GM12878 (cell line): ENCODE results near the gene TBL3. TPM values are rescaled to one million over a fixed set of nuclear protein-coding genes. Genes with fewer than 3 reads are reported as not detected.

Experiments
- ATAC-seq: fragments of 200-7000 bp; cut with Tn5 transposase; 3 replicates; pipeline ENCODE4 v1.9.1; 2020; ENCODE audit warnings: mild to moderate bottlenecking, moderate library complexity
- BruUV-seq: library from RNA; stranded (reverse); fragments of 400-500 nt; replicated peaks from 2 replicates; lab custom pipeline; 2021; lab: Mats Ljungman, UMichigan
- CTCF ChIA-PET: fragments of 300-600 bp; sonication (Branson Sonifier 250); formaldehyde crosslinking; extraction: SDS; loops from one replicate; lab custom pipeline; 2021; ENCODE audit warnings: inconsistent platforms; lab: Yijun Ruan, JAX
- POLR2A ChIA-PET: fragments of 350-600 bp; formaldehyde crosslinking; extraction: SDS; loops from one replicate; lab custom pipeline; 2021; ENCODE audit warnings: inconsistent platforms; lab: Charles Lee
- RAD21 ChIA-PET: fragments of 300-600 bp; sonication (Branson Sonifier 250); formaldehyde crosslinking; loops from one replicate; lab custom pipeline; 2023; ENCODE audit warnings: antibody characterized with exemption; ENCODE audit not compliant: unreplicated experiment; lab: Charles Lee
- SMC1A ChIA-PET: fragments of 300-600 bp; sonication (Branson Sonifier 250); formaldehyde crosslinking; loops from one replicate; lab custom pipeline; 2023; ENCODE audit not compliant: unreplicated experiment, uncharacterized antibody; lab: Charles Lee
- DNase-seq: peaks from one replicate; pipeline ENCODE4 v3.0.0-alpha.2; 2011; ENCODE audit warnings: low read depth, low spot score
- FAIRE-seq: peaks from 3 replicates; lab custom pipeline; 2011; peaks lifted over from hg19 to GRCh38; lab: Jason Lieb, UNC
- H2AFZ ChIP-seq: 2 replicates; pipeline ENCODE4 v1.6.0; 2011; ENCODE audit warnings: low read depth, low read length, control low read depth; ENCODE audit not compliant: control insufficient read depth
- H3K27ac ChIP-seq: 2 replicates; pipeline ENCODE4 v1.5.1; 2011; ENCODE audit warnings: control low read depth; ENCODE audit not compliant: control insufficient read depth, insufficient read depth
- H3K27me3 ChIP-seq, 2 experiments: replicated peaks in 1 of 2; 2 replicates each; pipeline versions ENCODE4 v1.6.0 to v1.6.1; 2011; ENCODE audit warnings: low read length in 1 of 2; ENCODE audit not compliant: control insufficient read depth in 2 of 2, insufficient read depth in 2 of 2
- H3K36me3 ChIP-seq, 2 experiments: 2 replicates each; pipeline ENCODE4 v1.5.1; 2011; ENCODE audit warnings: low read length in 1 of 2; ENCODE audit not compliant: control insufficient read depth in 2 of 2, insufficient read depth in 2 of 2
- H3K4me1 ChIP-seq: 2 replicates; pipeline ENCODE4 v1.6.1; 2011; ENCODE audit warnings: mild to moderate bottlenecking, low read length, moderate library complexity, mixed read lengths; ENCODE audit not compliant: control insufficient read depth, insufficient read depth
- H3K4me2 ChIP-seq: 2 replicates; pipeline ENCODE4 v1.6.0; 2011; ENCODE audit warnings: control low read depth; ENCODE audit not compliant: control insufficient read depth, insufficient read depth
- H3K4me3 ChIP-seq: fragments of 200-600 bp; sonication (generic); 2 replicates; pipeline ENCODE4 v1.5.1; 2016
- H3K79me2 ChIP-seq: 2 replicates; pipeline ENCODE4 v1.6.0; 2011; ENCODE audit warnings: low read length; ENCODE audit not compliant: control insufficient read depth, insufficient read depth
- H3K9ac ChIP-seq: 2 replicates; pipeline ENCODE4 v1.8.0; 2011; ENCODE audit warnings: low read length, control low read depth, mixed read lengths; ENCODE audit not compliant: control insufficient read depth, insufficient read depth
- H3K9me3 ChIP-seq: replicated peaks from 3 replicates; pipeline ENCODE4 v1.5.1; 2011; ENCODE audit warnings: mild to moderate bottlenecking, low read length; ENCODE audit not compliant: control insufficient read depth, insufficient read depth
- H4K20me1 ChIP-seq: 2 replicates; pipeline ENCODE4 v1.6.0; 2011; ENCODE audit not compliant: control insufficient read depth, insufficient read depth
- BHLHE40 ChIP-seq, 2 experiments: fragments of 450-650 bp in 1 of 2; IDR thresholded peaks; 2 replicates each; pipeline ENCODE4 v1.6.1; 2011 to 2017; ENCODE audit warnings: low read depth in 2 of 2, borderline replicate concordance in 1 of 2, improper control_type of control experiment in 1 of 2, low read length in 1 of 2, mild to moderate bottlenecking in 1 of 2
- CREB1 ChIP-seq: IDR thresholded peaks from 2 replicates; pipeline ENCODE4 v1.6.1; 2012; ENCODE audit warnings: low read depth, mild to moderate bottlenecking, inconsistent platforms
- ESRRA ChIP-seq: IDR thresholded peaks from 2 replicates; pipeline ENCODE4 v1.6.1; 2012; ENCODE audit warnings: mild to moderate bottlenecking, low read length, improper control_type of control experiment
- TCF3 ChIP-seq: IDR thresholded peaks from 2 replicates; pipeline ENCODE4 v1.6.1; 2012; ENCODE audit warnings: low read depth, mild to moderate bottlenecking, low read length, borderline replicate concordance; ENCODE audit not compliant: insufficient read depth
- WGBS: methylation state at CpG from one replicate; pipeline ENCODE4 v1.1.6; 2016; ENCODE audit warnings: low lambda C conversion rate; ENCODE audit not compliant: insufficient replicate concordance, insufficient coverage; ENCODE audit errors: missing lambda C conversion rate; 5-methylcytosine and 5-hydroxymethylcytosine counted together
- in situ Hi-C: fragments of 300-500 bp; cut with MboI; formaldehyde crosslinking; loops from 9 replicates; pipeline ENCODE4 v1.14.3; 2018; ENCODE audit warnings: mixed read lengths
- intact Hi-C: fragments of 100-400 bp; cut with micrococcal nuclease; formaldehyde crosslinking; loops from one replicate; pipeline ENCODE4 v1.14.2; 2022; ENCODE audit not compliant: unreplicated experiment
- polyA plus RNA-seq, 11 experiments: library from polyadenylated mRNA; depleted of rRNA in 4 of 11; unstranded in 6 of 11; stranded (reverse) in 5 of 11; fragments of >200 nt; fragmentation: Nextera tagmentation in 4 of 11; fragmentation: Illumina TruSeq in 1 of 11; extraction: Ambion mirVana in 4 of 11; extraction: Trizol in 1 of 11; gene quantifications; 1 replicate in 1 of 11; 2 replicates in 10 of 11; pipeline versions ENCODE4 v1.2.1 to v1.2.3, GENCODE V29; 2011 to 2016; ENCODE audit warnings: inconsistent platforms in 2 of 11, missing spikeins in 2 of 11, low read depth in 1 of 11
- total RNA-seq, 4 experiments: library from RNA; depleted of rRNA in 3 of 4; stranded (reverse); fragments of >200 nt in 3 of 4; fragmentation: Illumina TruSeq in 1 of 4; extraction: Trizol in 1 of 4; gene quantifications; 2 replicates each; pipeline versions ENCODE4 v1.2.1 to v1.2.3, GENCODE V29; 2013 to 2021
- TF ChIP-seq, protein P1 (sequence below): fragments of 450-650 bp; formaldehyde crosslinking; IDR thresholded peaks from 2 replicates; pipeline ENCODE4 v1.4.0; 2022; ENCODE audit warnings: mild to moderate bottlenecking, moderate library complexity

The TBL3 gene
- total and polyA plus RNA-seq, 10 of the 15 experiments (the other 5 are each of a cell fraction or from before 2014, with no cell fraction given) = 1.2 to 101 (median 34.2) TPM

DNA sequence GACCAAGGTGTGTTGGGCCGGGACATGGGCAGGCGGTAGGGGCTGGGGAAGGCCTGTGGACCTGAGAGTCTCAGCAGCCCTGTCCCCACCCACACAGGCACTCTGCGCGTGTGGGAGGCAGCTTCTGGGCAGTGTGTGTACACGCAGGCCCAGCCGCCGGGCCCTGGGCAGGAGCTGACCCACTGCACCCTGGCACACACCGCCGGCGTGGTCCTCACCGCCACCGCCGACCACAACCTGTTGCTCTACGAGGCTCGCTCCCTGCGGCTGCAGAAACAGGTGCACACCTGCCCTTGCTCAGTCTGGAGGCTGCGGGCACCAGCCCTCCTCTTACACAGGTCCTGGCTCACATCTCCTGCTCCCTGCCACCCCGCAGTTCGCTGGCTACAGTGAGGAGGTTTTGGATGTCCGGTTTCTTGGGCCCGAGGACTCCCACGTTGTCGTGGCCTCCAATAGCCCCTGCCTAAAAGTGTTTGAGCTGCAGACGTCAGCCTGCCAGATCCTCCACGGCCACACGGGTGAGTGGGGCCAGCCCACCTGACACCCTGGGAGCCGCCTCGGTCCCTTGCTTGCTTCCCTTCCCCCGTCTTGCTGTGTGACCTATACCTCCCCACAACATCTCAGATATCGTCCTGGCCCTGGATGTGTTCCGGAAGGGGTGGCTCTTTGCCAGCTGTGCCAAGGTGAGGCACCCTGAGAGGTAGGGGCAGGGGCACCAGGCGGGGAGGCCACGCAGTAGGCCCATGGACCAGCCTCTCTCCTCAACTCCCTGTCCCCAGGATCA, 3.8 kb downstream of the TBL3 start:
- H3K9ac ChIP-seq = no peak overlapping the region
- H3K27me3 ChIP-seq = 0 out of 4 replicates have a peak, but pooled peaks cover 0 to 2% of the 10 kb centered on the region in 2 experiments
- no TSS peak for BruUV-seq
- H4K20me1 ChIP-seq = no peaks in the 10 kb centered on the region
- H3K4me3 ChIP-seq = no peak overlapping the region
- in situ Hi-C loops (no loop called here), intact Hi-C loops (no loop called here)
- ATAC-seq (no peak), FAIRE-seq (no peak), DNase-seq (no peak)
- no peak overlapping the region for H3K4me2 ChIP-seq
- 96% methylated on average over 29 of the region's 33 CpGs for WGBS
- CTCF ChIA-PET = no interaction called here
- no peaks in the 10 kb centered on the region for H3K9me3 ChIP-seq
- TF ChIP-seq BHLHE40 (IDR thresholded peaks at IDR 0.05; ENCODE audit: borderline replicate concordance in 1 of 2, low read depth in 2 of 2, low read length in 1 of 2) = no peak
- TF ChIP-seq, protein P1, sequence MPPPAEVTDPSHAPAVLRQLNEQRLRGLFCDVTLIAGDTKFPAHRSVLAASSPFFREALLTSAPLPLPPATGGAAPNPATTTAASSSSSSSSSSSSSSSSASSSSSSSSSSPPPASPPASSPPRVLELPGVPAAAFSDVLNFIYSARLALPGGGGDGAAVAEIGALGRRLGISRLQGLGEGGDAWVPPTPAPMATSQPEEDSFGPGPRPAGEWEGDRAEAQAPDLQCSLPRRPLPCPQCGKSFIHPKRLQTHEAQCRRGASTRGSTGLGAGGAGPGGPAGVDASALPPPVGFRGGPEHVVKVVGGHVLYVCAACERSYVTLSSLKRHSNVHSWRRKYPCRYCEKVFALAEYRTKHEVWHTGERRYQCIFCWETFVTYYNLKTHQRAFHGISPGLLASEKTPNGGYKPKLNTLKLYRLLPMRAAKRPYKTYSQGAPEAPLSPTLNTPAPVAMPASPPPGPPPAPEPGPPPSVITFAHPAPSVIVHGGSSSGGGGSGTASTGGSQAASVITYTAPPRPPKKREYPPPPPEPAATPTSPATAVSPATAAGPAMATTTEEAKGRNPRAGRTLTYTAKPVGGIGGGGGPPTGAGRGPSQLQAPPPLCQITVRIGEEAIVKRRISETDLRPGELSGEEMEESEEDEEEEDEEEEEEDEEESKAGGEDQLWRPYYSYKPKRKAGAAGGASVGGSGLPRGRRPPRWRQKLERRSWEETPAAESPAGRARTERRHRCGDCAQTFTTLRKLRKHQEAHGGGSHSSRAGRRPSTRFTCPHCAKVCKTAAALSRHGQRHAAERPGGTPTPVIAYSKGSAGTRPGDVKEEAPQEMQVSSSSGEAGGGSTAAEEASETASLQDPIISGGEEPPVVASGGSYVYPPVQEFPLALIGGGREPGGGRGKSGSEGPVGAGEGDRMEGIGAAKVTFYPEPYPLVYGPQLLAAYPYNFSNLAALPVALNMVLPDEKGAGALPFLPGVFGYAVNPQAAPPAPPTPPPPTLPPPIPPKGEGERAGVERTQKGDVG = no peak
- no peak for TF ChIP-seq ESRRA
- TF ChIP-seq TCF3 = no peak
- no peak for TF ChIP-seq CREB1
- TF ChIP-seq, all 136 proteins: peak for 0
- Histone ChIP-seq H3K79me2 (peaks cover 24% of the 10 kb centered on the region), H3K27ac (no peak overlapping the region), H3K4me1 (peaks cover 8% of the 10 kb centered on the region), H2AFZ (no peak overlapping the region), H3K36me3 (peaks cover 0 to 36% of the 10 kb centered on the region in 2 experiments; a peak in 3 of 4 replicates)
- ChIA-PET SMC1A (no interaction called here), POLR2A (interaction anchor here (1.9 kb wide), 1 partner anchor 10 kb away, joined by 8 read pairs; the partner anchor contains the start of gene RPS2), RAD21 (no interaction called here)
